Measurements from ENCODE around the gene ARL2BP.

- TF ChIP-seq ZC3H10 (CRISPR knock-in tag; IDR thresholded peaks at IDR 0.05) (no peak), ZNF8 (CRISPR knock-in tag; IDR thresholded peaks at IDR 0.05) (no peak), TCF4 (CRISPR knock-in tag; IDR thresholded peaks at IDR 0.05; ENCODE audit: borderline replicate concordance) (no peak), ZNF565 (CRISPR knock-in tag; conservative IDR thresholded peaks at IDR 0.05; ENCODE audit: low read depth) (no peak), PATZ1 (CRISPR knock-in tag; IDR thresholded peaks at IDR 0.05; ENCODE audit: borderline replicate concordance) (no peak), ZFP3 (CRISPR knock-in tag; IDR thresholded peaks at IDR 0.05) (no peak), CSDC2 (CRISPR knock-in tag; IDR thresholded peaks at IDR 0.05) (no peak), ARNTL (CRISPR knock-in tag; IDR thresholded peaks at IDR 0.05; ENCODE audit: borderline replicate concordance, low read depth) (no peak), CREB5 (CRISPR knock-in tag; IDR thresholded peaks at IDR 0.05; ENCODE audit: low read depth) (no peak), RARB (CRISPR knock-in tag; IDR thresholded peaks at IDR 0.05) (no peak)
These were observed 54.1 kb downstream of the ARL2BP start for GRCh38 chr16:57299009-57299718.

Data from SK-N-SH treated with all-trans-retinoic acid at 6 μM for 48 hours (cell line).